Gastroesophageal sphincter (tissue), 4 donors: ENCODE measurements around the gene DOCK4. TPM values are rescaled to one million over a fixed set of nuclear protein-coding genes. Genes with fewer than 3 reads are reported as not detected.

Experiments
- ATAC-seq: fragments of 150-250 bp; one replicate; pipeline ENCODE4 v1.9.1; 2016; ENCODE audit warnings: mild to moderate bottlenecking, moderate library complexity
- H3K27ac ChIP-seq, 4 donors: fragments of 200-600 bp; sonication (generic) in 3 of 4; 1 replicate in 3 of 4; 2 replicates in 1 of 4; pipeline ENCODE4 v1.5.1; 2016 to 2019
- H3K27me3 ChIP-seq: fragments of 200-600 bp; sonication (generic); one replicate; pipeline ENCODE4 v1.5.1; 2019
- H3K36me3 ChIP-seq, 2 donors: fragments of 200-600 bp; sonication (generic); one replicate each; pipeline ENCODE4 v1.5.1; 2019; ENCODE audit warnings: control low read depth in 1 of 2
- H3K4me1 ChIP-seq, 3 donors: fragments of 200-600 bp; sonication (generic); 1 replicate in 2 of 3; 2 replicates in 1 of 3; pipeline ENCODE4 v1.5.1; 2016 to 2019; ENCODE audit warnings: control low read depth in 2 of 3
- H3K4me3 ChIP-seq, 2 donors: fragments of 200-600 bp; sonication (generic); one replicate each; pipeline ENCODE4 v1.5.1; 2019; ENCODE audit warnings: mild to moderate bottlenecking in 1 of 2, moderate library complexity in 1 of 2
- H3K9me3 ChIP-seq, 3 donors: fragments of 200-600 bp; sonication (generic); one replicate each; pipeline ENCODE4 v1.5.1; 2017 to 2019; ENCODE audit warnings: control low read depth in 2 of 3
- EP300 ChIP-seq: sonication (generic); formaldehyde crosslinking; IDR thresholded peaks from one replicate; pipeline ENCODE4 v1.6.1; 2017; ENCODE audit warnings: antibody characterized with exemption, mild to moderate bottlenecking
- POLR2A ChIP-seq, 2 donors: fragments of 450-650 bp; IDR thresholded peaks; one replicate each; pipeline ENCODE4 v1.6.1; 2017; ENCODE audit warnings: antibody characterized with exemption in 2 of 2, mild to moderate bottlenecking in 2 of 2, moderate library complexity in 1 of 2
- POLR2AphosphoS5 ChIP-seq: sonication (generic); formaldehyde crosslinking; IDR thresholded peaks from one replicate; pipeline ENCODE4 v1.6.1; 2017; ENCODE audit warnings: antibody characterized with exemption
- WGBS, 2 donors: methylation state at CpG; one replicate each; pipeline ENCODE4 v1.1.5; 2018; ENCODE audit warnings: low coverage in 1 of 2; 5-methylcytosine and 5-hydroxymethylcytosine counted together
- total RNA-seq, 4 donors: library from RNA; depleted of rRNA; stranded (reverse); fragments of >200 nt; gene quantifications; one replicate each; pipeline ENCODE4 v1.1.0, GENCODE V29; 2016
- TF ChIP-seq, protein P1 (sequence below), 4 experiments: fragments of 200-600 bp in 2 of 4; fragments of 450-650 bp in 2 of 4; sonication (generic) in 1 of 4; IDR thresholded peaks; one replicate each; pipeline ENCODE4 v1.5.1; 2017 to 2019; ENCODE audit warnings: antibody characterized with exemption in 4 of 4, mild to moderate bottlenecking in 2 of 4, moderate library complexity in 2 of 4

The DOCK4 gene
- total RNA-seq, 4 donors from 2014 or later: 14.0 to 34.1 (median 24.2) TPM

DNA sequence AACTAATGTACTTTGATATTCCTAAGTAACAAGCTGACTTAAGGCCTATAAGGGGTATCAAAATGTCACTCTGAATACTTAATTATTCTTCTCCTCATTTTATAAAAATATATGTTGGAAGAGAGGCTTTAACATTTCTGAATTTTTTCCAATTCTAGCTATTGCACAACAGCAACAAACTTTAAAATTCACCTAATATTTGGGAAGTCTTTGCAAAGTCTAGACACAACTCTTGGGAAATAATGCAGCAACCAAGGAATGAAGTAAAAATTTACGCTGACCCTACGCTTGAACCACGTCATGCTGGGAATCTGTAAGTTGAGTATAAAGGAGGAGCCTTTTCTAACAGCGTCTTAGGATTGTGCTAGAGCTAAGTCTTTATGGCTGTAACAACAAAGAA lies 400.0 kb downstream of the DOCK4 start:
- H3K36me3 ChIP-seq: peaks cover 0 to 21% of the 10 kb centered on the region in 2 donors
- TF ChIP-seq POLR2A (IDR thresholded peaks at IDR 0.05): no peak
- TF ChIP-seq, protein P1, sequence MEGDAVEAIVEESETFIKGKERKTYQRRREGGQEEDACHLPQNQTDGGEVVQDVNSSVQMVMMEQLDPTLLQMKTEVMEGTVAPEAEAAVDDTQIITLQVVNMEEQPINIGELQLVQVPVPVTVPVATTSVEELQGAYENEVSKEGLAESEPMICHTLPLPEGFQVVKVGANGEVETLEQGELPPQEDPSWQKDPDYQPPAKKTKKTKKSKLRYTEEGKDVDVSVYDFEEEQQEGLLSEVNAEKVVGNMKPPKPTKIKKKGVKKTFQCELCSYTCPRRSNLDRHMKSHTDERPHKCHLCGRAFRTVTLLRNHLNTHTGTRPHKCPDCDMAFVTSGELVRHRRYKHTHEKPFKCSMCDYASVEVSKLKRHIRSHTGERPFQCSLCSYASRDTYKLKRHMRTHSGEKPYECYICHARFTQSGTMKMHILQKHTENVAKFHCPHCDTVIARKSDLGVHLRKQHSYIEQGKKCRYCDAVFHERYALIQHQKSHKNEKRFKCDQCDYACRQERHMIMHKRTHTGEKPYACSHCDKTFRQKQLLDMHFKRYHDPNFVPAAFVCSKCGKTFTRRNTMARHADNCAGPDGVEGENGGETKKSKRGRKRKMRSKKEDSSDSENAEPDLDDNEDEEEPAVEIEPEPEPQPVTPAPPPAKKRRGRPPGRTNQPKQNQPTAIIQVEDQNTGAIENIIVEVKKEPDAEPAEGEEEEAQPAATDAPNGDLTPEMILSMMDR (IDR thresholded peaks at IDR 0.05): no peak
- TF ChIP-seq EP300: no peak
- no peak for TF ChIP-seq POLR2AphosphoS5
- H3K4me3 ChIP-seq: no peak overlapping the region
- no peaks in the 10 kb centered on the region for H3K9me3 ChIP-seq
- WGBS, 2 donors: 90 to 100% methylated on average over 4 of the region's 4 CpGs
- H3K4me1 ChIP-seq: peaks cover 0 to 10% (median 0%) of the 10 kb centered on the region in 3 donors
- no peak overlapping the region for H3K27ac ChIP-seq
- no peaks in the 10 kb centered on the region for H3K27me3 ChIP-seq
- ATAC-seq: no peak

DNA sequence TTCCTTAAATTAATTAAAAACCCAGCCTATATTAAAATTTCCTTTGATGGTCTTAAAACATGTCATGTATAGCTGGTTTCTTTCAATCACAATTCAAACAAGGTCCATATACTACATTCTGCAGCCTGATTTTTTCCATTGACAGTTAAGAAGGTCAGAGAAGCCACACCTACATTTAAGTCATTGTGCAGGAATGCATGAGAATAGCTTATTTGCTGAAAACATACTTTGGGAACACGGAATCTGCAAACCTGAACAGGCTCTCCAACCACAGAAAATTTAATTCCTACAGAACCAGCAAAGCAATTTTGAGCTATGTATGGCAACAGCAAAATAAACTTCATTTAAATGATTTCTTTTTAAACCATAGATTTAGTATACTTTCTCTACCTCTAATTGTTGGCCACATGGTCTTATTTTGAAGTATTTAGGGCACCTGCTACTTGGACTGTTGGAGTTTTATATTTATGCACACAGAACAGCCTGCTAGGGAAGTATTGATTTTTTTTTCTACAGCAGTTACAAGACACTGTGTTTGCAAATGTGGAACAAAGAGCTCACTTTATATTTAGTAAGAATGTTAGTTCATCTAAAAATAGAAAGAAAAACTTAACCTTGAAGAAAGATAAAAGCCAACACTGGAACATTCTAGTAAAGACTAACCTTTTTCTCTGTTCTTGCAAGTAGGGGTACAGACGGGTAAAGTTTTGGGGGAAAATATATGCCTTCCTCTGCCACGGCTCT lies 403.0 kb downstream of the DOCK4 start:
- no peak for ATAC-seq
- H3K27me3 ChIP-seq: no peaks in the 10 kb centered on the region

DNA sequence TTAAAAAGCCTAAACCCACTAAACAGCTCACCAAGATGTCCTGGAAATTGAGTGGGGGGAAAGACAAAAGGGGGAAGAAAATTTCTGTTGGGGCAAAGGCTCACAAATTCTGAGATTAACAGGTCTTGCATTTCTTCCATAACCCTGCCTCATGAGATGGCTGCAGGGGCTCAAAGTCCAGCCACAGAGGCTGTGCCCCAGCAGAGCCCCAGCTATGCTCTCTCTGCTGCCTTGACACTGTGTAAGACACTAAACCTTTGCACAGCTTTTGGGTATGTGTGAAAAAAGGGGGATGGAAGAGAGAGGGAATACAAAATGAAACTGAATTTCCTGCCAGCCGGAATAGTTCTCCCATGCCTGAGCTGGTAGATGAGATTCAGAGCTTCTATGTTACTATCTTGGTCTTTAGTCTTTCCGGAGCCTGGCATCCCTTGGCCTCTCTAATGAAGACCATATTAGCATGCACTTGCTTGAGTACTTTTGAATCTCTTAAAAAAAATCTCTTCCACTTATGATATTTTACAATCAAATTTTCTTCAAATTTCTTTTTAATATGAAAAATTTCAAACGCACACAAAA lies 403.9 kb downstream of the DOCK4 start:
- Histone ChIP-seq H3K27me3 (no peaks in the 10 kb centered on the region), H3K4me1 (peaks cover 0 to 10% (median 0%) of the 10 kb centered on the region in 3 donors), H3K4me3 (no peak overlapping the region), H3K36me3 (peaks cover 0 to 18% of the 10 kb centered on the region in 2 donors), H3K27ac (no peak overlapping the region), H3K9me3 (peaks cover 0 to 19% (median 0%) of the 10 kb centered on the region in 3 donors)
- TF ChIP-seq EP300 (no peak), POLR2A (IDR thresholded peaks at IDR 0.05) (no peak), POLR2AphosphoS5 (no peak)
- TF ChIP-seq, protein P1 (IDR thresholded peaks at IDR 0.05): no peak
- 76 to 80% methylated on average over 3 of the region's 3 CpGs for WGBS, 2 donors
- no peak for ATAC-seq

More for the DNA sequence above, 403.0 kb downstream of the DOCK4 start:
- no peak for TF ChIP-seq EP300
- TF ChIP-seq, protein P1 (IDR thresholded peaks at IDR 0.05): no peak
- Histone ChIP-seq H3K4me3 (no peak overlapping the region), H3K9me3 (peaks cover 0 to 10% (median 0%) of the 10 kb centered on the region in 3 donors), H3K27ac (no peak overlapping the region), H3K36me3 (peaks cover 0 to 10% of the 10 kb centered on the region in 2 donors), H3K4me1 (peaks cover 0 to 10% (median 0%) of the 10 kb centered on the region in 3 donors)
- 60 to 63% methylated on average over 3 of the region's 3 CpGs for WGBS, 2 donors

DNA sequence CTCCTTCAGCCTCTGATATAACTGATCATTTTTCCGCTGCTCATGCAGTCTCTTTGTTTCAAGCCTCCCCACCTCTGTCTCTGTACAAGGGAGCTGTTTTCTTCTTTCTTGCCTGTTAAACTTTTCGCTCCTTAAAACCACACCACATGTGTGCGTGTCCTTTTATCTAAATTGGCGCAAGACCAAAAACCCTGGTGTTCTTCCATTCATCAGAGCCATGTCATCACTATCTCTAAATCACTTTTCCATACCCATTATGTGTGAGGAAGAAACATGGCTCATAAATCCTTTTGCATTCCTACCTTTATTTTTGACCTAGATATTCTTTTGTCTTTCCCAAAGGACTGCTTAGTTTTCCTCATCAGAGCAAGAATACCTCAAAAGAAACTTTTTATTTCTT lies 404.9 kb downstream of the DOCK4 start:
- Histone ChIP-seq H3K27me3 (no peaks in the 10 kb centered on the region), H3K27ac (no peak overlapping the region), H3K4me1 (peaks cover 0 to 10% (median 0%) of the 10 kb centered on the region in 3 donors), H3K9me3 (peaks cover 0 to 29% (median 3%) of the 10 kb centered on the region in 3 donors), H3K4me3 (no peak overlapping the region), H3K36me3 (peaks cover 0 to 25% of the 10 kb centered on the region in 2 donors)
- WGBS, 2 donors: 97 to 99% methylated on average over 4 of the region's 4 CpGs
- ATAC-seq: no peak
- no peak for TF ChIP-seq EP300
- TF ChIP-seq POLR2A (IDR thresholded peaks at IDR 0.05): no peak
- TF ChIP-seq, protein P1 (IDR thresholded peaks at IDR 0.05): no peak
- no peak for TF ChIP-seq POLR2AphosphoS5

DNA sequence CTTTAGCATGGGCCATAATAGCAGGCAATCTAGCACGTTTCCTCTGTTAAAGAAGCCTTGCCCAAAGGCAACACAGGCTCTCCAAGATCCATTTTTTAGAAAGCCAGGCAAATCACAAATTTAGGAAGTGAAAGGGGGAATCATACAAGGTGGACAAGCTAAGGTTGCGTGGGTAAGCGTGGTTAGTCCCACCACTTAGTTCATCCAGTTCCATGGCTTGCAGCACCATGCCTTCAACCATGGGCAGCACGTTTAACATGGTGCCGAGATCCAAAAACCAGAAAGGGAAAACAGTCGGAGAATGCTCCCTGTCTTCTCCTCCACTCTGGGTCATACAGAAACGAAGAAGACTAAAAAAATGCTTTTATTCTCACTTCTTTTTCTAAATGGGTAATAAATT lies 409.5 kb downstream of the DOCK4 start:
- no peak for ATAC-seq
- no peak overlapping the region for H3K4me3 ChIP-seq
- H3K27me3 ChIP-seq: no peaks in the 10 kb centered on the region
- no peaks in the 10 kb centered on the region for H3K4me1 ChIP-seq
- H3K9me3 ChIP-seq: peaks cover 0 to 57% (median 3%) of the 10 kb centered on the region in 3 donors
- peaks cover 0 to 45% of the 10 kb centered on the region in 2 donors for H3K36me3 ChIP-seq
- WGBS, 2 donors: 84 to 86% methylated on average over 7 of the region's 7 CpGs
- H3K27ac ChIP-seq: no peak overlapping the region
- TF ChIP-seq EP300: no peak
- TF ChIP-seq, protein P1 (IDR thresholded peaks at IDR 0.05): no peak
- TF ChIP-seq POLR2AphosphoS5: no peak
- no peak for TF ChIP-seq POLR2A (IDR thresholded peaks at IDR 0.05)
